ENCODE measurements around the gene SLC41A1. TPM values are rescaled to one million over a fixed set of nuclear protein-coding genes. Genes with fewer than 3 reads are reported as not detected.
A peak's percentile ranks its signal among the peaks of the same experiment; 100 is the strongest.

SLC41A1 gene
- total RNA-seq, 2 donors from 2014 or later = 17.1 to 32.8 TPM

GRCh38 chr1:205840146-205840923 is 27.3 kb upstream of the SLC41A1 start:
- Histone ChIP-seq H3K9me3 (ENCODE audit: control insufficient read depth, low read length) (no peaks in the 10 kb centered on the region), H3K27me3 (ENCODE audit: control insufficient read depth, insufficient read depth, low read length, poor library complexity, severe bottlenecking) (no peaks in the 10 kb centered on the region), H3K36me3 (ENCODE audit: control insufficient read depth, insufficient read depth, low read length) (no peaks in the 10 kb centered on the region), H3K9ac (ENCODE audit: extremely low read depth, low read length, poor library complexity, severe bottlenecking) (no peak overlapping the region), H3K27ac (ENCODE audit: low read depth, low read length) (no peak overlapping the region), H3K4me1 (ENCODE audit: control insufficient read depth, insufficient read depth, low read length) (peaks cover 24% of the 10 kb centered on the region), H3K4me3 (ENCODE audit: low read length) (no peak overlapping the region)
- Mint-ChIP-seq H3K27me3 (ENCODE audit: insufficient read depth) (peaks cover 6% of the 10 kb centered on the region), H3K27ac (peak overlapping the region; percentile 77), H3K4me3 (no peak overlapping the region), H3K4me1 (peaks cover 45% of the 10 kb centered on the region), H3K36me3 (ENCODE audit: low read depth) (no peaks in the 10 kb centered on the region), H3K9me3 (no peaks in the 10 kb centered on the region)
- WGBS, 2 experiments (ENCODE audit: insufficient coverage in 1 of 2, insufficient read length in 1 of 2) = 76 to 83% methylated on average over 3 to 4 of the region's 4 CpGs
- TF ChIP-seq, protein P1, sequence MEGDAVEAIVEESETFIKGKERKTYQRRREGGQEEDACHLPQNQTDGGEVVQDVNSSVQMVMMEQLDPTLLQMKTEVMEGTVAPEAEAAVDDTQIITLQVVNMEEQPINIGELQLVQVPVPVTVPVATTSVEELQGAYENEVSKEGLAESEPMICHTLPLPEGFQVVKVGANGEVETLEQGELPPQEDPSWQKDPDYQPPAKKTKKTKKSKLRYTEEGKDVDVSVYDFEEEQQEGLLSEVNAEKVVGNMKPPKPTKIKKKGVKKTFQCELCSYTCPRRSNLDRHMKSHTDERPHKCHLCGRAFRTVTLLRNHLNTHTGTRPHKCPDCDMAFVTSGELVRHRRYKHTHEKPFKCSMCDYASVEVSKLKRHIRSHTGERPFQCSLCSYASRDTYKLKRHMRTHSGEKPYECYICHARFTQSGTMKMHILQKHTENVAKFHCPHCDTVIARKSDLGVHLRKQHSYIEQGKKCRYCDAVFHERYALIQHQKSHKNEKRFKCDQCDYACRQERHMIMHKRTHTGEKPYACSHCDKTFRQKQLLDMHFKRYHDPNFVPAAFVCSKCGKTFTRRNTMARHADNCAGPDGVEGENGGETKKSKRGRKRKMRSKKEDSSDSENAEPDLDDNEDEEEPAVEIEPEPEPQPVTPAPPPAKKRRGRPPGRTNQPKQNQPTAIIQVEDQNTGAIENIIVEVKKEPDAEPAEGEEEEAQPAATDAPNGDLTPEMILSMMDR (conservative IDR thresholded peaks at IDR 0.05) = no peak
- DNase-seq = peak; percentile 62

GRCh38 chr1:205837382-205837970 is 24.5 kb upstream of the SLC41A1 start:
- TF ChIP-seq, protein P1 (conservative IDR thresholded peaks at IDR 0.05) = no peak
- Histone ChIP-seq H3K4me3 (ENCODE audit: low read length) (no peak overlapping the region), H3K27me3 (ENCODE audit: control insufficient read depth, insufficient read depth, low read length, poor library complexity, severe bottlenecking) (no peaks in the 10 kb centered on the region), H3K9me3 (ENCODE audit: control insufficient read depth, low read length) (no peaks in the 10 kb centered on the region), H3K9ac (ENCODE audit: extremely low read depth, low read length, poor library complexity, severe bottlenecking) (no peak overlapping the region), H3K36me3 (ENCODE audit: control insufficient read depth, insufficient read depth, low read length) (no peaks in the 10 kb centered on the region), H3K4me1 (ENCODE audit: control insufficient read depth, insufficient read depth, low read length) (peaks cover 18% of the 10 kb centered on the region), H3K27ac (ENCODE audit: low read depth, low read length) (no peak overlapping the region)
- H3K4me3 Mint-ChIP-seq = no peak overlapping the region
- 90 to 98% methylated on average over 5 to 7 of the region's 7 CpGs for WGBS, 2 experiments (ENCODE audit: insufficient coverage in 1 of 2, insufficient read length in 1 of 2)
- H3K27me3 Mint-ChIP-seq (ENCODE audit: insufficient read depth) = peaks cover 6% of the 10 kb centered on the region
- no peaks in the 10 kb centered on the region for H3K9me3 Mint-ChIP-seq
- H3K4me1 Mint-ChIP-seq = peaks cover 25% of the 10 kb centered on the region
- H3K36me3 Mint-ChIP-seq (ENCODE audit: low read depth) = no peaks in the 10 kb centered on the region
- DNase-seq = no peak
- H3K27ac Mint-ChIP-seq = no peak overlapping the region

DNA sequence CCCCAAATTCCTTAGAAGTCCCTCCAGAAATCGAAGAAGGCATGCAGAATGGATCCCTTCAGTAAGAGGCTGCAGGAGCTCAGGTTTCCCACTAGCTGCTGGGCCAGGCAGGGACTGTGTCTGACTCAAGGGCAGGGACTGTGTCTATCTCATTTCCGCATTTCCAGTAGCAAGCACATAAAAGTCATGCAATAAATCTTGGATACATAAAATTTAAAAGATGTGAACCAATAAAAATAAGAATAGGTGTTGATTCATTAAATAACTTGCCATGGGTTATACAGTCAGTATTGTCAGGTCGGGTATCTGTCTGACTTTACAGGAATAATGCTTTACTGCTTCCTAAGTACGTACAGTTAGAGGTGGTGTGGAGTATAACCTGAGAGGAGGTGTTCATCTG is 21.8 kb upstream of the SLC41A1 start:
- WGBS, 2 experiments (ENCODE audit: insufficient coverage in 1 of 2, insufficient read length in 1 of 2) = 91 to 93% methylated on average over 3 to 4 of the region's 4 CpGs
- H3K27ac Mint-ChIP-seq = no peak overlapping the region
- H3K27ac ChIP-seq (ENCODE audit: low read depth, low read length) = no peak overlapping the region

More for the DNA sequence above, 21.8 kb upstream of the SLC41A1 start:
- H3K9ac ChIP-seq (ENCODE audit: extremely low read depth, low read length, poor library complexity, severe bottlenecking) = no peak overlapping the region
- no peaks in the 10 kb centered on the region for H3K4me1 ChIP-seq (ENCODE audit: control insufficient read depth, insufficient read depth, low read length)
- H3K9me3 ChIP-seq (ENCODE audit: control insufficient read depth, low read length) = no peaks in the 10 kb centered on the region
- Mint-ChIP-seq H3K9me3 (no peaks in the 10 kb centered on the region), H3K4me1 (no peaks in the 10 kb centered on the region), H3K36me3 (ENCODE audit: low read depth) (no peaks in the 10 kb centered on the region), H3K27me3 (ENCODE audit: insufficient read depth) (peaks cover 9% of the 10 kb centered on the region), H3K4me3 (no peak overlapping the region)
- TF ChIP-seq, protein P1 (conservative IDR thresholded peaks at IDR 0.05) = no peak
- no peak for DNase-seq
- H3K4me3 ChIP-seq (ENCODE audit: low read length) = no peak overlapping the region
- no peaks in the 10 kb centered on the region for H3K36me3 ChIP-seq (ENCODE audit: control insufficient read depth, insufficient read depth, low read length)
- H3K27me3 ChIP-seq (ENCODE audit: control insufficient read depth, insufficient read depth, low read length, poor library complexity, severe bottlenecking) = no peaks in the 10 kb centered on the region
